HEK293 (cell line): ENCODE data around the gene PDGFB.

Source experiments
- SALL2 ChIP-seq: fragments of 450-650 bp; formaldehyde crosslinking; IDR thresholded peaks from 2 replicates; pipeline ENCODE4 v1.5.0; 2017; ENCODE audit warnings: missing biosample characterization, mild to moderate bottlenecking, missing genetic modification characterization, borderline replicate concordance
- ZEB2 ChIP-seq: fragments of 450-650 bp; formaldehyde crosslinking; IDR thresholded peaks from 2 replicates; pipeline ENCODE4 v1.5.1; 2016; ENCODE audit warnings: missing biosample characterization, missing genetic modification characterization
- ZFP37 ChIP-seq: fragments of 450-650 bp; formaldehyde crosslinking; IDR thresholded peaks from 2 replicates; pipeline ENCODE4 v1.5.1; 2016; ENCODE audit warnings: missing biosample characterization, missing genetic modification characterization
- ZFP69B ChIP-seq: fragments of 450-650 bp; formaldehyde crosslinking; IDR thresholded peaks from 2 replicates; pipeline ENCODE4 v1.5.1; 2016; ENCODE audit warnings: missing biosample characterization, missing genetic modification characterization
- ZNF133 ChIP-seq: fragments of 450-650 bp; formaldehyde crosslinking; IDR thresholded peaks from 2 replicates; pipeline ENCODE4 v1.5.1; 2016; ENCODE audit warnings: missing biosample characterization, missing genetic modification characterization
- ZNF302 ChIP-seq: fragments of 450-650 bp; formaldehyde crosslinking; IDR thresholded peaks from 2 replicates; pipeline ENCODE4 v1.5.1; 2016; ENCODE audit warnings: missing biosample characterization, missing genetic modification characterization, low read depth
- ZNF350 ChIP-seq: fragments of 450-650 bp; formaldehyde crosslinking; IDR thresholded peaks from 2 replicates; pipeline ENCODE4 v1.5.0; 2017; ENCODE audit warnings: missing biosample characterization, mild to moderate bottlenecking, missing genetic modification characterization
- ZNF37A ChIP-seq: fragments of 450-650 bp; IDR thresholded peaks from 2 replicates; pipeline ENCODE4 v1.5.1; 2018; ENCODE audit warnings: missing biosample characterization, missing genetic modification characterization
- TF ChIP-seq, protein P1 (sequence below): fragments of 450-650 bp; formaldehyde crosslinking; IDR thresholded peaks from 2 replicates; pipeline ENCODE4 v1.5.1; 2016; ENCODE audit warnings: missing biosample characterization, missing genetic modification characterization
- TF ChIP-seq, protein P2 (sequence below): fragments of 450-650 bp; formaldehyde crosslinking; IDR thresholded peaks from 2 replicates; pipeline ENCODE4 v1.5.1; 2016; ENCODE audit warnings: missing biosample characterization, missing genetic modification characterization
- TF ChIP-seq, protein P3 (sequence below): fragments of 450-650 bp; formaldehyde crosslinking; IDR thresholded peaks from 2 replicates; pipeline ENCODE4 v1.5.1; 2016; ENCODE audit warnings: missing biosample characterization, missing genetic modification characterization
- TF ChIP-seq, protein P4 (sequence below): fragments of 450-650 bp; formaldehyde crosslinking; IDR thresholded peaks from 2 replicates; pipeline ENCODE4 v1.5.1; 2016; ENCODE audit warnings: missing biosample characterization, missing genetic modification characterization

DNA sequence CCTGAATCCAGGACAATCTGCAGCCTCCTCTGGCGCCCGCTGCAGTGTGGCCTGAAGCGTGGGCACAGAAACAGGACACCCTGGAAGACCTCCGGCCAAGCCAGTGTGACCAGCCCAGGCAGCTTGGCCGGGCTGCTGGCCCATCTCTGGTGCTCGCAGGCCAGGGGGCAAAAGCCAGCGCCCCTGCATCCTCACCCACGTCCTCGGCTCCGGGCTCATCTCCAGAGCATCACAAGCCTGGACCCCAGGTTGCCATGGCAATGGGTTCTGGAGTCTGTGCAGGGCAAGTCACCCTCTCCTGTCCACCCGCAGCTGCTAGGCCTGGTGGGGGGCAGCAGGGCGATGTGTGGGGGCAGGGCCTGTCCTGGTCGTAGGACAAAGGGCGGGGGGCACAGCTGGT is 9.3 kb upstream of the PDGFB start:
- TF ChIP-seq, protein P1, sequence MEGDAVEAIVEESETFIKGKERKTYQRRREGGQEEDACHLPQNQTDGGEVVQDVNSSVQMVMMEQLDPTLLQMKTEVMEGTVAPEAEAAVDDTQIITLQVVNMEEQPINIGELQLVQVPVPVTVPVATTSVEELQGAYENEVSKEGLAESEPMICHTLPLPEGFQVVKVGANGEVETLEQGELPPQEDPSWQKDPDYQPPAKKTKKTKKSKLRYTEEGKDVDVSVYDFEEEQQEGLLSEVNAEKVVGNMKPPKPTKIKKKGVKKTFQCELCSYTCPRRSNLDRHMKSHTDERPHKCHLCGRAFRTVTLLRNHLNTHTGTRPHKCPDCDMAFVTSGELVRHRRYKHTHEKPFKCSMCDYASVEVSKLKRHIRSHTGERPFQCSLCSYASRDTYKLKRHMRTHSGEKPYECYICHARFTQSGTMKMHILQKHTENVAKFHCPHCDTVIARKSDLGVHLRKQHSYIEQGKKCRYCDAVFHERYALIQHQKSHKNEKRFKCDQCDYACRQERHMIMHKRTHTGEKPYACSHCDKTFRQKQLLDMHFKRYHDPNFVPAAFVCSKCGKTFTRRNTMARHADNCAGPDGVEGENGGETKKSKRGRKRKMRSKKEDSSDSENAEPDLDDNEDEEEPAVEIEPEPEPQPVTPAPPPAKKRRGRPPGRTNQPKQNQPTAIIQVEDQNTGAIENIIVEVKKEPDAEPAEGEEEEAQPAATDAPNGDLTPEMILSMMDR (tag by site-specific recombination) = no peak
- TF ChIP-seq ZEB2 (tag by site-specific recombination) (no peak), ZNF350 (tag by site-specific recombination) (no peak), ZFP37 (tag by site-specific recombination) (no peak), ZFP69B (no peak), ZNF133 (no peak), ZNF37A (tag by site-specific recombination) (no peak), SALL2 (tag by site-specific recombination) (no peak), ZNF302 (no peak)
- TF ChIP-seq, protein P2, sequence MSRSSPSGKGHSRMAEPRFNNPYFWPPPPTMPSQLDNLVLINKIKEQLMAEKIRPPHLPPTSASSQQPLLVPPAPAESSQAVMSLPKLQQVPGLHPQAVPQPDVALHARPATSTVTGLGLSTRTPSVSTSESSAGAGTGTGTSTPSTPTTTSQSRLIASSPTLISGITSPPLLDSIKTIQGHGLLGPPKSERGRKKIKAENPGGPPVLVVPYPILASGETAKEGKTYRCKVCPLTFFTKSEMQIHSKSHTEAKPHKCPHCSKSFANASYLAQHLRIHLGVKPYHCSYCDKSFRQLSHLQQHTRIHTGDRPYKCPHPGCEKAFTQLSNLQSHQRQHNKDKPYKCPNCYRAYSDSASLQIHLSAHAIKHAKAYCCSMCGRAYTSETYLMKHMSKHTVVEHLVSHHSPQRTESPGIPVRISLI (tag by site-specific recombination) = no peak
- TF ChIP-seq, protein P3, sequence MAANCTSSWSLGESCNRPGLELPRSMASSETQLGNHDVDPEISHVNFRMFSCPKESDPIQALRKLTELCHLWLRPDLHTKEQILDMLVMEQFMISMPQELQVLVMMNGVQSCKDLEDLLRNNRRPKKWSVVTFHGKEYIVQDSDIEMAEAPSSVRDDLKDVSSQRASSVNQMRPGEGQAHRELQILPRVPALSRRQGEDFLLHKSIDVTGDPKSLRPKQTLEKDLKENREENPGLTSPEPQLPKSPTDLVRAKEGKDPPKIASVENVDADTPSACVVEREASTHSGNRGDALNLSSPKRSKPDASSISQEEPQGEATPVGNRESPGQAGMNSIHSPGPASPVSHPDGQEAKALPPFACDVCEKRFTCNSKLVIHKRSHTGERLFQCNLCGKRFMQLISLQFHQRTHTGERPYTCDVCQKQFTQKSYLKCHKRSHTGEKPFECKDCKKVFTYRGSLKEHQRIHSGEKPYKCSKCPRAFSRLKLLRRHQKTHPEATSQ (tag by site-specific recombination) = no peak
- TF ChIP-seq, protein P4, sequence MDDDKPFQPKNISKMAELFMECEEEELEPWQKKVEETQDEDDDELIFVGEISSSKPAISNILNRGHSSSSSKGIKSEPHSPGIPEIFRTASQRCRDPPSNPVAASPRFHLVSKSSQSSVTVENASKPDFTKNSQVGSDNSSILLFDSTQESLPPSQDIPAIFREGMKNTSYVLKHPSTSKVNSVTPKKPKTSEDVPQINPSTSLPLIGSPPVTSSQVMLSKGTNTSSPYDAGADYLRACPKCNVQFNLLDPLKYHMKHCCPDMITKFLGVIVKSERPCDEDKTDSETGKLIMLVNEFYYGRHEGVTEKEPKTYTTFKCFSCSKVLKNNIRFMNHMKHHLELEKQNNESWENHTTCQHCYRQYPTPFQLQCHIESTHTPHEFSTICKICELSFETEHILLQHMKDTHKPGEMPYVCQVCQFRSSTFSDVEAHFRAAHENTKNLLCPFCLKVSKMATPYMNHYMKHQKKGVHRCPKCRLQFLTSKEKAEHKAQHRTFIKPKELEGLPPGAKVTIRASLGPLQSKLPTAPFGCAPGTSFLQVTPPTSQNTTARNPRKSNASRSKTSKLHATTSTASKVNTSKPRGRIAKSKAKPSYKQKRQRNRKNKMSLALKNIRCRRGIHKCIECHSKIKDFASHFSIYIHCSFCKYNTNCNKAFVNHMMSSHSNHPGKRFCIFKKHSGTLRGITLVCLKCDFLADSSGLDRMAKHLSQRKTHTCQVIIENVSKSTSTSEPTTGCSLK = no peak
